ENCODE data around the gene FN3K.
"Not testable (repeated sequence)": the region's sequence is repeated elsewhere in the genome, so short reads cannot be mapped to it uniquely, and the experiment has no call there.

FN3K gene

GRCh38 chr17:82737967-82738877 lies 2.8 kb downstream of the FN3K start:
- DNase-seq = no peak

DNA sequence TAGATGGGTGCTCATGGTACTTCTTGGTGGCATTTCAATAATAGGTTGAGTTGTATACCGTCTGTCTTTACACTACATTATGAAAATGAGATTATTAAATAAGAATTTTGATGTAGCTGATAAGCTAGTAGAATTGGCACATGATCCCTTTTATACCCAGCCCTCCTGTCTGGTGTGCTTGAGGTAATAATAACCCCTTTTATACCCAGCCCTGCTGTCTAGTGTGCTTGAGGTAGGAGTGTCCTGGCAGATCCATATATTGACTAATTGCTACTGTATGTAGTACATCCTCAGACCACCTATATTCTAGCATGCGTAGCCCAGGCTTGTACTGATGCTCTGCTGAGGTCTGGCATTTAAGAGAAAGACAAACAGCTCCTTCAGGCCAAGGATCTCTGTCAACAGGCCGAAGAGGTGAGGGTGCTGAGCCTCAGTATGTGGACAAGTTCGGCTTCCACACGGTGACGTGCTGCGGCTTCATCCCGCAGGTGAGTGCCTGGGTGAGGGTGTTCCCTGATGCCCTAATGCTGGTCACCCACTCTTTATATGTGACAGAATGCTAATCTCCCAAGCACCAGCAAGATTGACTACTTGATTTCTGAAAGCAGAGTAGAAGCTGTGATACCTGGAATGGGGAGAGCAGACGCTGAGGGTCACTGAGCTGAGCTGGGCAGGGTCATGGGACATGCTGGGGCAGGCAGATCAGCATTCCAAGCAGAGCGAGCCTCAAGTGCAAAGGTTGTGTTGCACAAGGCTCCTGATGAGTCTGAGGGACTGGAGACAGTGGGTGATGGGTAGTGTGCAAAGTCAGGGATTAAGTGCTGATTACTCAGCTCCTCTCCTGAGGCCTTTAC lies 5.7 kb downstream of the FN3K start:
- DNase-seq = no peak

- DNase-seq = no peak
These were observed 8.2 kb downstream of the FN3K start for GRCh38 chr17:82743344-82744219.

DNA sequence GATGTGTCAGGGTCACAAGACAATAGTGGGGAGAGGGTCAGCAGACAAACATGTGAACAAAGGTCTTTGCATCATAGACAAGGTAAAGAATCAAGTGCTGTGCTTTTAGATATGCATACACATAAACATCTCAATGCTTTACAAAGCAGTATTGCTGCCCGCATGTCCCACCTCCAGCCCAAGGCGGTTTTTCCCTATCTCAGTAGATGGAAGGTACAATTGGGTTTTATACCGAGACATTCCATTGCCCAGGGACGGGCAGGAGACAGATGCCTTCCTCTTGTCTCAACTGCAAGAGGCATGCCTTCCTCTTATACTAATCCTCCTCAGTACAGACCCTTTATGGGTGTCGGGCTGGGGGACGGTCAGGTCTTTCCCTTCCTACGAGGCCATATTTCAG lies 9.3 kb downstream of the FN3K start:
- DNase-seq = not testable (repeated sequence)

DNA sequence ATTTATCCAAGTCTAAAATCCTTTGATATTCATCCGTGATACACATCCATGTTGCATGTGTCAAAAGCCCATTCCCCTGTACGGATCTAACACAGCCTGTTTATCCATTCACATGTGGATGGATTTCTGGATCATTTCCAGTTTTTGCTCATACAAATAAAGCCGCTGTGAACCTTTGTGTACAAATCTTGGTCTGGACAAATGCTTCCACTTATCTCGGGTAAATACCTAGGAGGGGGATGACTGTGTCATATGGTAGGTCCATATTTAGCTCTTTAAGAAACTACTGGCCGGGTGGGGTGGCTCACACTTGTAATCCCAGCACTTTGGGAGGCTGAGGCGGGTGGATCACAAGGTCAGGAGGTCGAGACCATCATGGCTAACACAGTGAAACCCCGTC lies 10.1 kb downstream of the FN3K start:
- no peak for DNase-seq

DNA sequence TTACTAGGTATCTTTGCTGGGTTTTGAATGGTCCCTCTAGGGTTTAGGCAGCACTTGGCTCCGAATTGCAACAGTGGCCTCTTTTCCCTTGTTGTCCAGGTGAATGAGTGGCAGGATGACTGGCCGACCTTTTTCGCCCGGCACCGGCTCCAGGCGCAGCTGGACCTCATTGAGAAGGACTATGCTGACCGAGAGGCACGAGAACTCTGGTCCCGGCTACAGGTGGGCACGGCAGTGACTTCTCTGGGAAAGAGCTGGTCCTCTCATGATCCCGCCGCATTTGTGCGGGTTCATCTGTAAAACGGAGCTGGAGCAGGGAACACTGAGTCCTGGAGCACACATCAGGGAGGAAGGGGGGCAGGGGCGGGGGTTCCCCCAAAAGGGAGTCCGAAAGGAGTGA lies 13.3 kb downstream of the FN3K start:
- no peak for DNase-seq

- no peak for DNase-seq
These were observed 15.0 kb downstream of the FN3K start for GRCh38 chr17:82750241-82750908.

DNA sequence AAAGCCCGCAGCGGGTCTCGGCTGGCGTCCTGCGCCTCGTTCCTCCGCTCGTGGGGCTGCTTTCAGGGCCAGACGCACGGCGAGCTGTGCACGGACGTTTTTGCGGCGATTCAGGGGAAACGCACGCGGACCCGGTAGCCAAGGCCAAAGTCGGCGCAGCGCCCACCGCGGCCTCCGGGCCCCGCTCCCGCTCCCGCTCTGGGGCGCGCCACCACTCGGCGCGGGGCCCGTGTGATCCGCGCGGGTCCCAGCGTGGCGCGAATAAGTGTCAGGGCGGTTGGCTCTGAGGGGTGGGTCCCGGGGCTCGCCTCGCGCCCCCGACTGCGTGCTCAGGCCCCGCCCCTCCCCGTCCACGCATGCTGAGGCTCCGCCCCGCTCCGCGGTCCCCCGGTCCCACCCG lies 15.8 kb downstream of the FN3K start:
- DNase-seq = no peak

DNA sequence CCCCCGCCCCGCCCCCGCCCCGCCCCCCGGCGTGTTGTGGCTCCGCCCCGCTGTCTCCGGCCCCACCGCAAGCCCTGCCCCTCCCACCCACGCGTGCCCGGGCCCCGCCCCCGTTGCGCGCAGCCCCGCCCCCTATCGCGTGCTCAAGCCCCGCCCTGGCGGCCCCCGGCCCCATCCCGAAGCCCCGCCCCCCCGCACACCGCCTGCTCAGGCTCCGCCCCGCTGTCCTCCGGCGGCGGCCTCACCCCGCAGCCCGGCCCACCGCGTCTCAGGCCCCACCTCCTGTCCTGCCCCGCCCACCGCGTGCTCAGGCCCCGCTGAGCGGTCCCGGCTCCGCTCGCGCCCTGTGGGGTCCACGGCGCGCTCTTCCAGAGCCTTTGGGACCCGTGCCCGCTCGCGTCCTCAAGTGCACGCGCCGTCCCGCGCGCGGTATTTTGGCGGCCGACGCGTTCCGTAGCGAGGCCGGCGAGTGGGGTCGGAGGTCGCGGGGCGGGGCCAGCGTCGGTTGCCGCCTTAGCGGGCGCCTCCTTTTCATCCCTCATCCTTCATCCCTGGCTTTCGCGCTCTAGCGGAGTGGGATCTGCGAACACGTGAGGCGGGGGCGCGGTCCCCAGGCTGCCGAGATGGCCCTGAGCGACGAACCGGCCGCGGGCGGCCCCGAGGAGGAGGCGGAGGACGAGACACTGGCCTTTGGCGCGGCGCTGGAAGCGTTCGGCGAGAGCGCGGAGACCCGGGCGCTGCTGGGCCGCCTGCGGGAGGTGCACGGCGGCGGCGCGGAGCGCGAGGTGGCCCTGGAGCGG lies 16.4 kb downstream of the FN3K start, which contains the start of gene TBCD:
TBCD (plus strand) TSS at position 495 of the 800 bp plus-strand sequence; CDS start at position 624, 129 bp downstream.
- DNase-seq = peak; percentile 81

GRCh38 chr17:82752371-82753200 lies 17.2 kb downstream of the FN3K start:
- DNase-seq = no peak

DNA sequence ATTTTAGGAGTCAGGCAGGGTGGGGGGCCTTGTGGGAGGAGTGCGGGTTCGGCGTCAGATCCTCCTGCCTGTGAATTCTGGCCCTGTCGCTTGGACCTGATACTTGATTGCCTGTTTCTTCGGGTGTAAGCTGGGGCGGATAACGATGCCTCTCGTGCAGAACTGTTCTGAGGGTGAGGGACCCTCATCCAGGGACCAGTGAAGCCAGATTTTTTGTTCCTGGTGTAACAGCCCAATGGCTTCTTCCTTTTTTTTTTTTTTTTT lies 17.7 kb downstream of the FN3K start:
- DNase-seq = no peak

GRCh38 chr17:82754297-82755208 lies 19.1 kb downstream of the FN3K start:
- no peak for DNase-seq

DNA sequence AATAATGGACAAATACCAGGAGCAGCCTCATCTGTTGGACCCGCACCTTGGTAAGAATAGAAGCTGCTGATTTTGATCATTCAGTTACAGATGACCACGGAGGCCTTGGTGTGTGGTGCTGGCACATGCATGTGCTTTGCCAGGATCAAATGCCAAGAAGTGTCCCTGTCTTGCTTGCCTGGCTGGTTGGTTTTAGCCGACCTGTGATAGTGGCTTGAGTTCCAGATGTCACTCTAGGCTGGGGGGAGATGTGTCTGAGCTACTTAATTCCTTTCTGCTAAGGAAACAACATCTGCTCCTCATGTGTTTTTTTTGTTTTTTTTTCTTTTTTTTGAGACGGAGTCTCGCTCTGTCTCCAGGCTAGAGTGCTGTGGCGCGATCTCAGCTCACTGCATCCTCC lies 20.8 kb downstream of the FN3K start:
- no peak for DNase-seq

GRCh38 chr17:82765371-82765770 lies 30.0 kb downstream of the FN3K start:
- DNase-seq = no peak

DNA sequence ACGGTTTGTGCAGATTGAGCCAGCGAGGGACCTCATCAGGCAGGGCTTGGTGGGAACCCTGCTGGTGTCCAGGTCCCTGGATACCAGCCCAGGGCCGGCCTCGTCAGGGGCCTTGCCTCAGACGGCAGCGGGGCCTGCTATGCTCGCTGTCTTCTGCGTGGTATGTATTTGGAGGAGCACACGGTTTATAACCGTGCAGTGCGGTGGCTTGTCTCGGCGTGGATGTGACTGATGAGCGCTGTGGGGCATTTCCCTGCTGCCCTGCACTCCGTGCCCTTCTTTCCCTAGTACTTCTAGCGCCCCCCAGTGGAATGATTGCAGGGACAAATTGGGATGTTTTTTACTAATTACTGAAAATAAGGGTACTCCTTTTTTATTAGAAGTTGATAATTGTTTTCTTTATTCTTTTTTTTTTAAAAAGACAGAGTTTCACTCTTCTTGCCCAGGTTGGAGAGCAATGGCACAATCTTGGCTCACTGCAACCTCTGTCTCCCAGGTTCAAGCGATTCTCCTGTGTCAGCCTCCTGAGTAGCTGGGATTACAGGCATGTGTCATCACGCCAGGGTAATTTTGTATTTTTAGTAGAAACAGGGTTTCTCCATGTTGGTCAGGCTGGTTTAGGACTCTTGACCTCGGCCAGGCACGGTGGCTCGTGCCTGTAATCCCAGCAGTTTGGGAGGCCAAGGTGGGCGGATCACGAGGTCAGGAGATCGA lies 31.8 kb downstream of the FN3K start:
- DNase-seq = peak; percentile 81

GRCh38 chr17:82769041-82769440 lies 33.6 kb downstream of the FN3K start:
- no peak for DNase-seq

GRCh38 chr17:82772026-82772425 lies 36.6 kb downstream of the FN3K start:
- DNase-seq = no peak

- not testable (repeated sequence) for DNase-seq
These were observed 39.0 kb downstream of the FN3K start for GRCh38 chr17:82774456-82774855.
